Muscle layer of duodenum (tissue), 2 donors: ENCODE results near the gene HDLBP.

Source experiments
- H3K27ac ChIP-seq: one replicate; pipeline ENCODE4 v1.7.0; 2013; ENCODE audit warnings: mild to moderate bottlenecking, low read length
- H3K27me3 ChIP-seq: one replicate; pipeline ENCODE4 v1.7.0; 2013; ENCODE audit warnings: low read depth, mild to moderate bottlenecking, control low read depth, low read length
- H3K36me3 ChIP-seq, 2 donors: one replicate each; pipeline ENCODE4 v1.7.0; 2013; ENCODE audit warnings: low read length in 2 of 2, control low read depth in 1 of 2, mild to moderate bottlenecking in 1 of 2; ENCODE audit not compliant: insufficient read depth in 2 of 2, control insufficient read depth in 1 of 2
- H3K4me1 ChIP-seq, 2 donors: one replicate each; pipeline ENCODE4 v1.7.0; 2013; ENCODE audit warnings: low read length in 2 of 2, mild to moderate bottlenecking in 2 of 2, control low read depth in 1 of 2, moderate library complexity in 1 of 2; ENCODE audit not compliant: insufficient read depth in 2 of 2, control insufficient read depth in 1 of 2
- H3K4me3 ChIP-seq, 2 donors: one replicate each; pipeline ENCODE4 v1.7.0; 2013; ENCODE audit warnings: low read length in 2 of 2, low read depth in 1 of 2, mild to moderate bottlenecking in 1 of 2
- H3K9me3 ChIP-seq, 2 donors: one replicate each; pipeline ENCODE4 v1.7.0; 2013; ENCODE audit warnings: low read length in 2 of 2, control low read depth in 1 of 2, mild to moderate bottlenecking in 1 of 2; ENCODE audit not compliant: control insufficient read depth in 1 of 2
- donor health status: healthy.

HDLBP gene

GRCh38 chr2:241211276-241211675 lies 104.2 kb downstream of the HDLBP start:
- Histone ChIP-seq H3K4me1 (no peaks in the 10 kb centered on the region), H3K27ac (no peak overlapping the region), H3K36me3 (no peaks in the 10 kb centered on the region)

GRCh38 chr2:241209271-241209670 lies 106.2 kb downstream of the HDLBP start:
- H3K27me3 ChIP-seq: no peaks in the 10 kb centered on the region
- no peaks in the 10 kb centered on the region for H3K36me3 ChIP-seq
- H3K9me3 ChIP-seq: no peaks in the 10 kb centered on the region
- H3K4me3 ChIP-seq: no peak overlapping the region
- no peaks in the 10 kb centered on the region for H3K4me1 ChIP-seq
- H3K27ac ChIP-seq: no peak overlapping the region

More at GRCh38 chr2:241211276-241211675, 104.2 kb downstream of the HDLBP start:
- Histone ChIP-seq H3K27me3 (no peaks in the 10 kb centered on the region), H3K9me3 (no peaks in the 10 kb centered on the region), H3K4me3 (no peak overlapping the region)

- no peaks in the 10 kb centered on the region for H3K36me3 ChIP-seq
- no peak overlapping the region for H3K4me3 ChIP-seq
- no peak overlapping the region for H3K27ac ChIP-seq
- H3K9me3 ChIP-seq: no peaks in the 10 kb centered on the region
- H3K27me3 ChIP-seq: no peaks in the 10 kb centered on the region
- no peaks in the 10 kb centered on the region for H3K4me1 ChIP-seq
Measured at GRCh38 chr2:241208058-241208457, 107.4 kb downstream of the HDLBP start.

- H3K36me3 ChIP-seq: no peaks in the 10 kb centered on the region
- H3K27ac ChIP-seq: no peak overlapping the region
- no peaks in the 10 kb centered on the region for H3K27me3 ChIP-seq
- no peak overlapping the region for H3K4me3 ChIP-seq
- H3K9me3 ChIP-seq: no peaks in the 10 kb centered on the region
- H3K4me1 ChIP-seq: no peaks in the 10 kb centered on the region
Measured at GRCh38 chr2:241207641-241208040, 107.8 kb downstream of the HDLBP start.

GRCh38 chr2:241207151-241207550 lies 108.3 kb downstream of the HDLBP start:
- Histone ChIP-seq H3K27me3 (no peaks in the 10 kb centered on the region), H3K27ac (no peak overlapping the region), H3K9me3 (no peaks in the 10 kb centered on the region), H3K4me3 (no peak overlapping the region), H3K36me3 (no peaks in the 10 kb centered on the region), H3K4me1 (no peaks in the 10 kb centered on the region)

- Histone ChIP-seq H3K4me3 (no peak overlapping the region), H3K4me1 (no peaks in the 10 kb centered on the region), H3K36me3 (no peaks in the 10 kb centered on the region), H3K27ac (no peak overlapping the region), H3K27me3 (no peaks in the 10 kb centered on the region), H3K9me3 (no peaks in the 10 kb centered on the region)
Measured at GRCh38 chr2:241205086-241205485, 110.4 kb downstream of the HDLBP start.

GRCh38 chr2:241204490-241204889 lies 111.0 kb downstream of the HDLBP start:
- no peak overlapping the region for H3K4me3 ChIP-seq
- H3K27ac ChIP-seq: no peak overlapping the region
- H3K36me3 ChIP-seq: no peaks in the 10 kb centered on the region
- no peaks in the 10 kb centered on the region for H3K27me3 ChIP-seq
- no peaks in the 10 kb centered on the region for H3K4me1 ChIP-seq
- no peaks in the 10 kb centered on the region for H3K9me3 ChIP-seq

GRCh38 chr2:241204010-241204384 lies 111.5 kb downstream of the HDLBP start:
- Histone ChIP-seq H3K4me3 (no peak overlapping the region), H3K9me3 (no peaks in the 10 kb centered on the region), H3K27ac (no peak overlapping the region), H3K4me1 (no peaks in the 10 kb centered on the region), H3K36me3 (no peaks in the 10 kb centered on the region), H3K27me3 (no peaks in the 10 kb centered on the region)

GRCh38 chr2:241203218-241204009 lies 112.1 kb downstream of the HDLBP start:
- H3K4me1 ChIP-seq: no peaks in the 10 kb centered on the region
- H3K27me3 ChIP-seq: no peaks in the 10 kb centered on the region
- no peak overlapping the region for H3K4me3 ChIP-seq
- no peaks in the 10 kb centered on the region for H3K36me3 ChIP-seq
- no peak overlapping the region for H3K27ac ChIP-seq
- H3K9me3 ChIP-seq: no peaks in the 10 kb centered on the region

- no peaks in the 10 kb centered on the region for H3K27me3 ChIP-seq
- H3K4me1 ChIP-seq: no peaks in the 10 kb centered on the region
- H3K4me3 ChIP-seq: no peak overlapping the region
- no peak overlapping the region for H3K27ac ChIP-seq
- H3K36me3 ChIP-seq: no peaks in the 10 kb centered on the region
- H3K9me3 ChIP-seq: no peaks in the 10 kb centered on the region
Measured at GRCh38 chr2:241202681-241203080, 112.8 kb downstream of the HDLBP start.

GRCh38 chr2:241202268-241202585 lies 113.2 kb downstream of the HDLBP start:
- H3K27me3 ChIP-seq: no peaks in the 10 kb centered on the region
- H3K36me3 ChIP-seq: no peaks in the 10 kb centered on the region
- no peaks in the 10 kb centered on the region for H3K4me1 ChIP-seq
- H3K9me3 ChIP-seq: no peaks in the 10 kb centered on the region
- no peak overlapping the region for H3K27ac ChIP-seq
- no peak overlapping the region for H3K4me3 ChIP-seq
